Fibroblast of gingiva (primary cell): ENCODE data around the gene VPS26A.
A peak's percentile ranks its signal among the peaks of the same experiment; 100 is the strongest.

ENCODE experiments used
- DNase-seq: peaks from one replicate; pipeline ENCODE4 v3.0.0-alpha.2; 2011; ENCODE audit warnings: low read depth

Gene VPS26A

GRCh38 chr10:69123747-69124562 is at the start of gene VPS26A:
VPS26A (plus strand) TSS chr10:69124178; CDS start chr10:69124278, 100 bp downstream.
- peak; percentile 98 for DNase-seq

GRCh38 chr10:69074532-69074931 is 49.4 kb upstream of the VPS26A start:
- DNase-seq, result no peak

- DNase-seq, result no peak
Measured at GRCh38 chr10:69075431-69075830, 48.5 kb upstream of the VPS26A start.

- no peak for DNase-seq
Measured at GRCh38 chr10:69078311-69078710, 45.7 kb upstream of the VPS26A start.

GRCh38 chr10:69080226-69080625 is 43.8 kb upstream of the VPS26A start:
- DNase-seq, result no peak

- DNase-seq, result peak; percentile 46
Measured at GRCh38 chr10:69086001-69086509, 37.9 kb upstream of the VPS26A start.

GRCh38 chr10:69087590-69088470 is 36.1 kb upstream of the VPS26A start, which contains the start of gene SRGN:
SRGN (plus strand) TSS chr10:69088103; CDS start chr10:69088158, 55 bp downstream.
- peak; percentile 95 for DNase-seq

- DNase-seq, result no peak
Measured at GRCh38 chr10:69088471-69088769, 35.6 kb upstream of the VPS26A start.

- DNase-seq, result peak; percentile 85
Measured at GRCh38 chr10:69088801-69089501, 35.0 kb upstream of the VPS26A start.

- peak; percentile 28 for DNase-seq
Measured at GRCh38 chr10:69089638-69090599, 34.1 kb upstream of the VPS26A start.

GRCh38 chr10:69090685-69091084 is 33.3 kb upstream of the VPS26A start:
- DNase-seq, result peak; percentile 45

- no peak for DNase-seq
Measured at GRCh38 chr10:69091143-69091651, 32.8 kb upstream of the VPS26A start.

GRCh38 chr10:69092959-69093850 is 30.8 kb upstream of the VPS26A start:
- DNase-seq, result peak; percentile 80

GRCh38 chr10:69093933-69094332 is 30.0 kb upstream of the VPS26A start:
- DNase-seq, result peak; percentile 49

GRCh38 chr10:69096045-69096444 is 27.9 kb upstream of the VPS26A start:
- no peak for DNase-seq

GRCh38 chr10:69097729-69098128 is 26.2 kb upstream of the VPS26A start:
- peak; percentile 35 for DNase-seq

GRCh38 chr10:69100136-69100872 is 23.7 kb upstream of the VPS26A start:
- no peak for DNase-seq

- no peak for DNase-seq
Measured at GRCh38 chr10:69101451-69102095, 22.4 kb upstream of the VPS26A start.
